ENCODE results near the gene XRN2.

Gene XRN2

GRCh38 chr20:21353236-21353635 is 50.1 kb downstream of the XRN2 start:
- TF ChIP-seq TAF1 (IDR thresholded peaks at IDR 0.05; ENCODE audit: low read depth) (no peak), MAX (IDR thresholded peaks at IDR 0.05) (no peak), USF1 (IDR thresholded peaks at IDR 0.05) (no peak), YY1 (IDR thresholded peaks at IDR 0.05; ENCODE audit: low read depth) (no peak), TEAD4 (IDR thresholded peaks at IDR 0.05) (no peak), EGR1 (IDR thresholded peaks at IDR 0.05) (no peak), TCF12 (IDR thresholded peaks at IDR 0.05; ENCODE audit: low read depth) (no peak), ZBTB7A (IDR thresholded peaks at IDR 0.05; ENCODE audit: low read depth) (no peak), EP300 (IDR thresholded peaks at IDR 0.05; ENCODE audit: borderline replicate concordance) (no peak), NFIC (IDR thresholded peaks at IDR 0.05) (no peak), FOXM1 (IDR thresholded peaks at IDR 0.05; ENCODE audit: borderline replicate concordance, low read depth) (no peak), RAD21 (IDR thresholded peaks at IDR 0.05; ENCODE audit: low read depth) (no peak), CREB1 (IDR thresholded peaks at IDR 0.05; ENCODE audit: low read depth) (no peak), CEBPB (IDR thresholded peaks at IDR 0.05) (no peak), REST (IDR thresholded peaks at IDR 0.05; ENCODE audit: low read depth) (no peak)

GRCh38 chr20:21355981-21356380 is 52.9 kb downstream of the XRN2 start:
- TF ChIP-seq MAX (IDR thresholded peaks at IDR 0.05) (no peak), REST (IDR thresholded peaks at IDR 0.05; ENCODE audit: low read depth) (no peak), TAF1 (IDR thresholded peaks at IDR 0.05; ENCODE audit: low read depth) (no peak), YY1 (IDR thresholded peaks at IDR 0.05; ENCODE audit: low read depth) (no peak)

- no peak for TF ChIP-seq NFIC (IDR thresholded peaks at IDR 0.05)
- TF ChIP-seq TCF12 (IDR thresholded peaks at IDR 0.05; ENCODE audit: low read depth), result no peak
- no peak for TF ChIP-seq USF1 (IDR thresholded peaks at IDR 0.05)
- TF ChIP-seq CEBPB (IDR thresholded peaks at IDR 0.05), result no peak
- no peak for TF ChIP-seq YY1 (IDR thresholded peaks at IDR 0.05; ENCODE audit: low read depth)
- no peak for TF ChIP-seq ZBTB7A (IDR thresholded peaks at IDR 0.05; ENCODE audit: low read depth)
- TF ChIP-seq EGR1 (IDR thresholded peaks at IDR 0.05), result no peak
- no peak for TF ChIP-seq RAD21 (IDR thresholded peaks at IDR 0.05; ENCODE audit: low read depth)
- TF ChIP-seq CREB1 (IDR thresholded peaks at IDR 0.05; ENCODE audit: low read depth), result no peak
- no peak for TF ChIP-seq MAX (IDR thresholded peaks at IDR 0.05)
- no peak for TF ChIP-seq EP300 (IDR thresholded peaks at IDR 0.05; ENCODE audit: borderline replicate concordance)
- TF ChIP-seq TAF1 (IDR thresholded peaks at IDR 0.05; ENCODE audit: low read depth), result no peak
- TF ChIP-seq REST (IDR thresholded peaks at IDR 0.05; ENCODE audit: low read depth), result no peak
- no peak for TF ChIP-seq TEAD4 (IDR thresholded peaks at IDR 0.05)
- TF ChIP-seq FOXM1 (IDR thresholded peaks at IDR 0.05; ENCODE audit: borderline replicate concordance, low read depth), result no peak
These were observed 53.3 kb downstream of the XRN2 start for GRCh38 chr20:21356386-21356785.

- TF ChIP-seq CREB1 (IDR thresholded peaks at IDR 0.05; ENCODE audit: low read depth) (no peak), CEBPB (IDR thresholded peaks at IDR 0.05) (no peak), REST (IDR thresholded peaks at IDR 0.05; ENCODE audit: low read depth) (no peak), TCF12 (IDR thresholded peaks at IDR 0.05; ENCODE audit: low read depth) (no peak), USF1 (IDR thresholded peaks at IDR 0.05) (no peak), MAX (IDR thresholded peaks at IDR 0.05) (no peak), TAF1 (IDR thresholded peaks at IDR 0.05; ENCODE audit: low read depth) (no peak), TEAD4 (IDR thresholded peaks at IDR 0.05) (no peak), ZBTB7A (IDR thresholded peaks at IDR 0.05; ENCODE audit: low read depth) (no peak), RAD21 (IDR thresholded peaks at IDR 0.05; ENCODE audit: low read depth) (no peak), NFIC (IDR thresholded peaks at IDR 0.05) (no peak), YY1 (IDR thresholded peaks at IDR 0.05; ENCODE audit: low read depth) (no peak), EP300 (IDR thresholded peaks at IDR 0.05; ENCODE audit: borderline replicate concordance) (no peak), FOXM1 (IDR thresholded peaks at IDR 0.05; ENCODE audit: borderline replicate concordance, low read depth) (no peak), EGR1 (IDR thresholded peaks at IDR 0.05) (no peak)
These were observed 54.7 kb downstream of the XRN2 start for GRCh38 chr20:21357844-21358243.

All from Ishikawa (cell line).